Fibroblast of the aortic adventitia (primary cell): Measurements from ENCODE around the gene SLC25A30. TPM values are rescaled to one million over a fixed set of nuclear protein-coding genes. Genes with fewer than 3 reads are reported as not detected.
A peak's percentile ranks its signal among the peaks of the same experiment; 100 is the strongest.

Experiments used
- DNase-seq: peaks from one replicate; pipeline ENCODE4 v3.0.0-alpha.2; 2010; ENCODE audit warnings: low read depth
- H3K4me3 ChIP-seq: 2 replicates; pipeline ENCODE4 v1.5.1; 2011; ENCODE audit warnings: low read depth, mild to moderate bottlenecking, control low read depth, low read length, moderate library complexity
- total RNA-seq: library from RNA; depleted of rRNA; stranded (reverse); fragments of >200 nt; gene quantifications from 2 replicates; pipeline ENCODE4 v1.2.3, GENCODE V29; 2012; ENCODE audit warnings: low replicate concordance
- TF ChIP-seq, protein P1 (sequence below): IDR thresholded peaks from 2 replicates; pipeline ENCODE4 v1.5.1; 2011; ENCODE audit warnings: mild to moderate bottlenecking, low read length, control low read depth, inconsistent platforms; ENCODE audit not compliant: insufficient read depth

The SLC25A30 gene
- total RNA-seq, 1 donor, result 10.4 TPM

DNA sequence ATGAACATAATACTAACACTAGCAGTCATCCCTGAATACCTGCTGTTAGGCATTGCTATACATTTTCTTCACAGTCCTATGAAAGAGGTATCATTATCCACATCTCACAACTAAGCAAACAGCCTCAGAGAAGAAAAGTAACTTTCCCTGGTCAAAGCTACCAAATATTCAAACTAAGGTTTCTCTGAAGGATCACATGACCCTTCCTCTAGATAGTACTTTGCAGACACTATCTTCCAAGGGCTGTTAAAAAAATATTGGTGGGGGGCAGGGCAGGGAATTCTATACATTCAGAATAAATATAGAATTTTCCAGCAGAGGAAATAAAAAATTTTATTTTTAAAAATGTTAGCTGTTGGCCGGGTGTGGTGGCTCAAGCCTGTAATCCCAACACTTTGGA is 3.1 kb downstream of the SLC25A30 start:
- TF ChIP-seq, protein P1, sequence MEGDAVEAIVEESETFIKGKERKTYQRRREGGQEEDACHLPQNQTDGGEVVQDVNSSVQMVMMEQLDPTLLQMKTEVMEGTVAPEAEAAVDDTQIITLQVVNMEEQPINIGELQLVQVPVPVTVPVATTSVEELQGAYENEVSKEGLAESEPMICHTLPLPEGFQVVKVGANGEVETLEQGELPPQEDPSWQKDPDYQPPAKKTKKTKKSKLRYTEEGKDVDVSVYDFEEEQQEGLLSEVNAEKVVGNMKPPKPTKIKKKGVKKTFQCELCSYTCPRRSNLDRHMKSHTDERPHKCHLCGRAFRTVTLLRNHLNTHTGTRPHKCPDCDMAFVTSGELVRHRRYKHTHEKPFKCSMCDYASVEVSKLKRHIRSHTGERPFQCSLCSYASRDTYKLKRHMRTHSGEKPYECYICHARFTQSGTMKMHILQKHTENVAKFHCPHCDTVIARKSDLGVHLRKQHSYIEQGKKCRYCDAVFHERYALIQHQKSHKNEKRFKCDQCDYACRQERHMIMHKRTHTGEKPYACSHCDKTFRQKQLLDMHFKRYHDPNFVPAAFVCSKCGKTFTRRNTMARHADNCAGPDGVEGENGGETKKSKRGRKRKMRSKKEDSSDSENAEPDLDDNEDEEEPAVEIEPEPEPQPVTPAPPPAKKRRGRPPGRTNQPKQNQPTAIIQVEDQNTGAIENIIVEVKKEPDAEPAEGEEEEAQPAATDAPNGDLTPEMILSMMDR, result no peak
- DNase-seq, result no peak
- peak overlapping the region; percentile 57 for H3K4me3 ChIP-seq

DNA sequence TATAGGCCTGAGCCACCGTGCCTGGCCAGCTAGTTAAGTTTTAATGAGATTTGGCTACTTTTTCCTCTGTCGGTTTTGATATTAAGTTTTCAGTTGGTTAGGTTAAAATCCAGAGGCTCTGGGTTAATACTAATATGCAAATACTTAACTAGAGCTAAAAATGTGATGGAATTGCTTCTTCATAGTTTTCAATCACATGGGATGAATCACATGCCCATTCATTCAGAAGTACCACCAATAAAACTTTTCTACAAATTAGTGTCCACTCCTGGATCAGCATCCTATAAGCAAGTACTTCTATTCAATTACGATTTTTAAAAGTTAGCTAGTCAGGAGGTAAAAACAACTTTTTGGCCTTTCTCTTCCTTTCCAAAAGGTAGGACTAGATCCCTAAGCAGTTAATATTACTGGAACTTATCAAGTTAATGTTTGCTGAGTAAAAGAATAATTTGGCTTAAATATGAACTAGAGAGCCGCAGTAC is 4.3 kb downstream of the SLC25A30 start:
- DNase-seq, result no peak
- H3K4me3 ChIP-seq, result peak overlapping the region; percentile 57
- TF ChIP-seq, protein P1, result no peak

DNA sequence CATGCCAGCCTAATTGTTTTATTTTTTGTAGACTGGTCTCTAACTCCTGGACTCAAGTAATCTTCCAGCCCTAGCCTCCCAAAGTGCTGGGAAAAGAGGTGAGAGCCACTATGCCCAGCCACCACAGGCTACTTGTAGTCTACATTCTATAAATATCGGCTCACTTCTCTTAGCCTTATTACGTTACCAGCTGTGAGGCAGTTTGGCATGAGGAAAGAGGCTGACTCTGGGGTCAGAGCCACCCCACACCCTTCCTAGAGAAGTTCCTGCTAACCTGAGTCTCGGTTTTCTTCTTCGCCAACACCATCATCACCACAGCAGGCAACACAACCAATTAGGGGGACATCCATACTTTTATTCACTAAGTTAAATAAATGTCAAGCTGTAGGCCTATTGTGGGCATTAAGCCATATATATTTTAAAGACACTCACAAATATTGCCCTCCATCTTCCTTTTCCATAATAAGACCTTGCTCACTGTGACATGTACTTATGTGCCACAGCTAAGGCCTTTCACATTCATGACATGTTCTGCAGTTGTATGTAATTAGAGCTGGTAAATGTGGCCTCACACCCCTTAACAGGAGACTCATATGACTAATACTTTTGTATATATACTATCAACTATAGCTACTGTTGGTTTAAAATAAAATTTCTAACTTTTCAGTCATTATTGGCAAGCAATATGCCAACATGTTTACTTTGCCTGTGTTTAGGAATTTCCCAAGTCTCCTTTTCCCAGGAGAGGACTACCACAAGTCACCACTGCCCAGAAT is 5.7 kb downstream of the SLC25A30 start:
- TF ChIP-seq, protein P1, result no peak
- DNase-seq, result no peak
- H3K4me3 ChIP-seq, result no peak overlapping the region

DNA sequence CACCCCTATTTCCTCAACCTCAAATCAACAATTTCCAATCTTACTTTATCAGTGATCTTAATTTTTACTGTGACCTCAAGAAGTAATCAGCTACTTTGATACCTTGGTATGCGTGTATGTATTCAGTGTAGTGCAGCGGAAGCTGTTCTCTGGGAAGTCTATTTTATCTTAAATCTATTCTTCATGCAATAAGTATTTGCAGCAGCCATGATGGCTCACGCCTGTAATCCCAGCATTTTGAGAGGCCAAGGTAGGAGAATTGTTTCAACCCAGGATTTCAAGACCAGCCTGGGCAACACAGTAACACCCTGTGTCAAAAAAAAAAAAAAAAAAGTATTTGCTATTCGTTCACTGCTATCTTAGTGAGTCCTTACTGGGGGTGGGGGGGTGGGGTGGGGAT is 6.5 kb downstream of the SLC25A30 start:
- TF ChIP-seq, protein P1, result no peak
- no peak overlapping the region for H3K4me3 ChIP-seq
- no peak for DNase-seq

DNA sequence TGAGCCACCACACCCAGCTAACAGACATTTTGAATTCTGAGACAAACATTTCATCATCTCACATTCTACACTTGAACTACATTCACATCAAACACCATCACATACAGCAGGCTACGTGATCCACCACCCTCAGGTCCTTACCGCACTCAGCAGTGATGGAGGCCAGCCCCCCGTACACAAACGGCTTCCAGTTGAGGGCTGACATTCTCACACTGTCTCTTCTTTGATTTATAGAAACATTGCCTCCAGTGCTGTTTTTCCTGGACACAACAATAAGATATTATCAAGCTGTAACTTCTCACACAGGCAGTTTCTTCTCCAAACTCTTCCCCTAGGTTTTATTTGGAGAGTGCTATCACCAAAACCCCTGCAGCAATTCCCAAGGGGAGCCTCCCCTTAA is 7.0 kb downstream of the SLC25A30 start:
- no peak overlapping the region for H3K4me3 ChIP-seq
- DNase-seq, result no peak
- TF ChIP-seq, protein P1, result no peak

DNA sequence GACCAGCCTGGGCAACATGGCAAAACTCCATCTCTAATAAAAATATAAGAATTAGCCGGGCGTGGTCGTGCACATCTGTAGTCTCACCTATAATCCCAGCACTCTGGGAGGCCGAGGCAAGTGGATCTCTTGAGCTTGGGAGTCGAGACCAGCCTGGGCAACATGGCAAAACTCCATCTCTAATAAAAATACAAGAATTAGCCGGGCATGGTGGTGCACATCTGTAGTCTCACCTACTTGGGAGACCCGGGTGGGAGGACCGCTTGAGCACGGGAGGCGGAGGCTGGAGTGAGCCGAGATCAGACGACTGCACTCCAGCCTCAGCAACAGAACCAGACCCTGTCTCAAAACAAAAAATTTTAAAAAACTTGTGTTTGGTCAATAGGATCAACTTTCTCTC is 7.7 kb downstream of the SLC25A30 start:
- TF ChIP-seq, protein P1, result no peak
- DNase-seq, result no peak

More for the DNA sequence above, 7.7 kb downstream of the SLC25A30 start:
- H3K4me3 ChIP-seq, result no peak overlapping the region
